PFSK-1 (cell line): ENCODE results near the gene PAGE5. TPM values are rescaled to one million over a fixed set of nuclear protein-coding genes. Genes with fewer than 3 reads are reported as not detected.

ENCODE experiments used
- FOXP2 ChIP-seq: optimal IDR thresholded peaks from 2 replicates; pipeline ENCODE3; 2011; ENCODE audit warnings: borderline replicate concordance, control low read depth, inconsistent platforms; ENCODE audit not compliant: insufficient read depth; ENCODE audit errors: extremely low read length, extremely low read depth
- POLR2AphosphoS5 ChIP-seq: IDR thresholded peaks from 2 replicates; pipeline ENCODE4 v1.6.1; 2012; ENCODE audit warnings: low read depth, mild to moderate bottlenecking, control low read depth, low read length, moderate library complexity
- SIN3A ChIP-seq: IDR thresholded peaks from 2 replicates; pipeline ENCODE4 v1.6.1; 2012; ENCODE audit warnings: mild to moderate bottlenecking, low read length, moderate library complexity, borderline replicate concordance; ENCODE audit not compliant: insufficient read depth
- TAF1 ChIP-seq: IDR thresholded peaks from 2 replicates; pipeline ENCODE4 v1.6.1; 2012; ENCODE audit warnings: low read length, control low read depth, borderline replicate concordance; ENCODE audit not compliant: insufficient read depth
- polyA plus RNA-seq: library from polyadenylated mRNA; unstranded; fragments of >200 nt; gene quantifications from one replicate; pipeline ENCODE4 v1.2.1, GENCODE V29; 2012; ENCODE audit warnings: low read depth, missing spikeins; ENCODE audit not compliant: insufficient read length
- TF ChIP-seq, protein P1 (sequence below), 2 experiments: IDR thresholded peaks; 2 replicates each; pipeline versions ENCODE4 v1.6.1 to v1.8.0; 2011 to 2012; ENCODE audit warnings: low read depth in 2 of 2, low read length in 2 of 2, control low read depth in 1 of 2, inconsistent platforms in 1 of 2, mild to moderate bottlenecking in 1 of 2, moderate library complexity in 1 of 2; ENCODE audit not compliant: insufficient read depth in 1 of 2

Gene PAGE5, protein sequence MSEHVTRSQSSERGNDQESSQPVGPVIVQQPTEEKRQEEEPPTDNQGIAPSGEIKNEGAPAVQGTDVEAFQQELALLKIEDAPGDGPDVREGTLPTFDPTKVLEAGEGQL
- not detected for polyA plus RNA-seq

DNA sequence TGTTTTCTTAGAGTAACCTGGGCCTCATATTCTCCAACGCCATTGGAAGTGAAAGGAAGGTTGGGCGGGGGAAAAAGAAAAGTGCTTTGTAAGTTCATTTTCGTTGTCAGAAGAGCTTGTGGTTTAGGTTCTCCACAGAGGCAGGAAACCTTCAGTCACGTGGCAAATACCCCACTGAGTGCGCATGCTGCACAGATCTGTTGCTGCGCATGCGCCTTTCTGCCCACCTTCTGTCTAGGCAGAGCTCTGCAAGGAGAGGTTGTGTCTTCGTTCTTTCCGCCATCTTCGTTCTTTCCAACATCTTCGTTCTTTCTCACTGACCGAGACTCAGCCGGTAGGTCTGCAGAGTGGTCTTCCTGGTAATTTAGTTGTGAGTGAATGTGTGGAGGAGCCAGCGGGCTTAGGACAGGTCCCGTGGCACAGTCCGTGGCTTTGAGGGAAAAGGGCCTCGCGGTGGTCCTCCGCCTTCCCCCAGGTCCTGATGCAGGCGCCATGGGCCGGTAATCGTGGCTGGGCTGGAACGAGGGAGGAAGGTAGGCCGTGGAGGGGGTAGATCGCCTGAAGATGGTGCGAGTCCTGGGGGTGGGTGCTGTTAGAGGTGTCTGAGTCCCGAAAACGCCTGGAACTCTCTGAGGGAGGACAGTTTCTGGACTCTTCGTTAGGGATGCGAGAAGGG lies at the start of gene PAGE5:
TSS of gene PAGE5 (plus strand) at position 228 of the 676 bp plus-strand sequence. CDS start 1,037 bp downstream, outside the sequence.
- no peak for TF ChIP-seq POLR2AphosphoS5
- no peak for TF ChIP-seq SIN3A
- no peak for TF ChIP-seq FOXP2
- no peak for TF ChIP-seq TAF1
- TF ChIP-seq, protein P1, sequence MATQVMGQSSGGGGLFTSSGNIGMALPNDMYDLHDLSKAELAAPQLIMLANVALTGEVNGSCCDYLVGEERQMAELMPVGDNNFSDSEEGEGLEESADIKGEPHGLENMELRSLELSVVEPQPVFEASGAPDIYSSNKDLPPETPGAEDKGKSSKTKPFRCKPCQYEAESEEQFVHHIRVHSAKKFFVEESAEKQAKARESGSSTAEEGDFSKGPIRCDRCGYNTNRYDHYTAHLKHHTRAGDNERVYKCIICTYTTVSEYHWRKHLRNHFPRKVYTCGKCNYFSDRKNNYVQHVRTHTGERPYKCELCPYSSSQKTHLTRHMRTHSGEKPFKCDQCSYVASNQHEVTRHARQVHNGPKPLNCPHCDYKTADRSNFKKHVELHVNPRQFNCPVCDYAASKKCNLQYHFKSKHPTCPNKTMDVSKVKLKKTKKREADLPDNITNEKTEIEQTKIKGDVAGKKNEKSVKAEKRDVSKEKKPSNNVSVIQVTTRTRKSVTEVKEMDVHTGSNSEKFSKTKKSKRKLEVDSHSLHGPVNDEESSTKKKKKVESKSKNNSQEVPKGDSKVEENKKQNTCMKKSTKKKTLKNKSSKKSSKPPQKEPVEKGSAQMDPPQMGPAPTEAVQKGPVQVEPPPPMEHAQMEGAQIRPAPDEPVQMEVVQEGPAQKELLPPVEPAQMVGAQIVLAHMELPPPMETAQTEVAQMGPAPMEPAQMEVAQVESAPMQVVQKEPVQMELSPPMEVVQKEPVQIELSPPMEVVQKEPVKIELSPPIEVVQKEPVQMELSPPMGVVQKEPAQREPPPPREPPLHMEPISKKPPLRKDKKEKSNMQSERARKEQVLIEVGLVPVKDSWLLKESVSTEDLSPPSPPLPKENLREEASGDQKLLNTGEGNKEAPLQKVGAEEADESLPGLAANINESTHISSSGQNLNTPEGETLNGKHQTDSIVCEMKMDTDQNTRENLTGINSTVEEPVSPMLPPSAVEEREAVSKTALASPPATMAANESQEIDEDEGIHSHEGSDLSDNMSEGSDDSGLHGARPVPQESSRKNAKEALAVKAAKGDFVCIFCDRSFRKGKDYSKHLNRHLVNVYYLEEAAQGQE (IDR thresholded peaks at IDR 0.05; ENCODE audit: insufficient read depth in 1 of 2, low read depth in 2 of 2, low read length in 2 of 2) = no peak

GRCh38 chrX:55187281-55187680 lies 32.9 kb upstream of the PAGE5 start:
- TF ChIP-seq, protein P1 (IDR thresholded peaks at IDR 0.05; ENCODE audit: insufficient read depth in 1 of 2, low read depth in 2 of 2, low read length in 2 of 2) = no peak
- TF ChIP-seq TAF1 = no peak
- TF ChIP-seq SIN3A = no peak
- no peak for TF ChIP-seq POLR2AphosphoS5
- no peak for TF ChIP-seq FOXP2

- TF ChIP-seq SIN3A (no peak), TAF1 (no peak), POLR2AphosphoS5 (no peak), FOXP2 (no peak)
- TF ChIP-seq, protein P1 (IDR thresholded peaks at IDR 0.05; ENCODE audit: insufficient read depth in 1 of 2, low read depth in 2 of 2, low read length in 2 of 2) = no peak
Observed at GRCh38 chrX:55196688-55197087, 23.5 kb upstream of the PAGE5 start.

DNA sequence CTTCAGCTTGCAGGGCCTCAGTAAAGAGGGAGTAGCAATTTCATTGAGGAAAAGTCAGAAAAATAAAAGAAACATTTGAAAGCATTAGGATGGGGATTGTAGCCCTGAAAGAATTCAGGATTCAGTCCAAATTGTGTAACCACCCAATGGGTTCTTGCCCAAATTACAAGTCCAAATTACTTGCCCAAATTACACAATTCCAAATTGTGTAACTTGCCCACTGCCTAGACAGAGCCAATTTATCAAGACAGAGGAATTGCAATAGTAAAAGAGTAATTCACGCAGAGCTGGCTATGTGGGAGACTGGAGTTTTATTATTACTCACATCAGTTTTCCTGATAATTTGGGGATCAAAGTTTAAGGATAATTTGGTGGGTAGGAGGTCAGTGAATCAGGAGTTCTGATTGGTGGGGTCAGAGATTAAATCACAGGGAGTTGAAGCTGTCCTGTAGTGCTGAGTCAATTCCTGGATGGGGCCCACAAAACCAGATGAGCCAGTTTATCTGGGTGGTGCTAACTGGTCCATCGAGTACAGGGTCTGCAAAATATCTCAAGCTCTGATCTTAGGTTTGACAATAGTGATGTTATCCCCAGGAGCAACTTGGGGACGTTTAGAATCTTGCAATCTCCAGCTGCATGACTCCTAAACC lies 18.1 kb upstream of the PAGE5 start:
- TF ChIP-seq SIN3A = no peak
- no peak for TF ChIP-seq POLR2AphosphoS5
- TF ChIP-seq, protein P1 (IDR thresholded peaks at IDR 0.05; ENCODE audit: insufficient read depth in 1 of 2, low read depth in 2 of 2, low read length in 2 of 2) = no peak
- no peak for TF ChIP-seq TAF1
- no peak for TF ChIP-seq FOXP2
